Keratinocyte (primary cell): ENCODE data around the gene BRD1.

Experiments
- EZH2 ChIP-seq: IDR thresholded peaks from one replicate; pipeline ENCODE4 v1.6.1; 2012; ENCODE audit warnings: inconsistent platforms, mild to moderate bottlenecking, low read length, moderate library complexity
- TF ChIP-seq, protein P1 (sequence below), 3 experiments: IDR thresholded peaks in 1 of 3; conservative IDR thresholded peaks in 1 of 3; optimal IDR thresholded peaks in 1 of 3; 2 replicates in 2 of 3; 3 replicates in 1 of 3; pipeline versions ENCODE3 to v1.5.1; 2011; ENCODE audit warnings: low read length in 3 of 3, mild to moderate bottlenecking in 3 of 3, moderate library complexity in 2 of 3, control low read depth in 1 of 3, inconsistent platforms in 1 of 3; ENCODE audit not compliant: insufficient read depth in 2 of 3; ENCODE audit errors: extremely low read depth in 1 of 3

DNA sequence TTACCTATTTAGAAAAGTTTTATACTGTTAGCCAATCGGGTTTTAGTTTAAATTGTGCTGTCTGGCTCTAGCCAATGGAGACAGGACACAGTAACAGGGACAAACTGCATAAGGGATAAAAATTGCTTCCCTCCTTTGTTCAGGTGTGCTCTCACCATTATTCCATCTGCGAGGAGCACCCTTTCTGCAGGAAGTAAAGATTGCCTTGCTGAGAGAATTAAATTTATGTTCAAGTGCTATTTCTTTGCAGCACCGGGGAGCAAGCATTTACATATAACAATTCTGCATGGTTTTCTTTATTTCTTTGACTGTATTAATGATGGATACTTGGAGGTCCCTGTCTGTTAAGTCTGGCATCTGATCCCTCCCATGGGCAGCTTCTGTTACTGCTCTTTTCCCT is 80.5 kb downstream of the BRD1 start:
- TF ChIP-seq, protein P1, sequence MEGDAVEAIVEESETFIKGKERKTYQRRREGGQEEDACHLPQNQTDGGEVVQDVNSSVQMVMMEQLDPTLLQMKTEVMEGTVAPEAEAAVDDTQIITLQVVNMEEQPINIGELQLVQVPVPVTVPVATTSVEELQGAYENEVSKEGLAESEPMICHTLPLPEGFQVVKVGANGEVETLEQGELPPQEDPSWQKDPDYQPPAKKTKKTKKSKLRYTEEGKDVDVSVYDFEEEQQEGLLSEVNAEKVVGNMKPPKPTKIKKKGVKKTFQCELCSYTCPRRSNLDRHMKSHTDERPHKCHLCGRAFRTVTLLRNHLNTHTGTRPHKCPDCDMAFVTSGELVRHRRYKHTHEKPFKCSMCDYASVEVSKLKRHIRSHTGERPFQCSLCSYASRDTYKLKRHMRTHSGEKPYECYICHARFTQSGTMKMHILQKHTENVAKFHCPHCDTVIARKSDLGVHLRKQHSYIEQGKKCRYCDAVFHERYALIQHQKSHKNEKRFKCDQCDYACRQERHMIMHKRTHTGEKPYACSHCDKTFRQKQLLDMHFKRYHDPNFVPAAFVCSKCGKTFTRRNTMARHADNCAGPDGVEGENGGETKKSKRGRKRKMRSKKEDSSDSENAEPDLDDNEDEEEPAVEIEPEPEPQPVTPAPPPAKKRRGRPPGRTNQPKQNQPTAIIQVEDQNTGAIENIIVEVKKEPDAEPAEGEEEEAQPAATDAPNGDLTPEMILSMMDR (optimal IDR thresholded peaks at IDR 0.05 in 1 of 3, IDR thresholded peaks at IDR 0.05 in 1 of 3, conservative IDR thresholded peaks at IDR 0.05 in 1 of 3; ENCODE audit: extremely low read depth in 1 of 3, insufficient read depth in 2 of 3, low read length in 3 of 3): no peak
- no peak for TF ChIP-seq EZH2
